Fibroblast of skin of left biceps (primary cell): ENCODE measurements around the gene POLR2F.
"Not testable (repeated sequence)": the region's sequence is repeated elsewhere in the genome, so short reads cannot be mapped to it uniquely, and the experiment has no call there.

ENCODE experiments used
- DNase-seq, 2 experiments: peaks; one replicate each; pipeline ENCODE4 v3.0.0-alpha.2; 2013; ENCODE audit warnings: low read depth in 2 of 2

The POLR2F gene

GRCh38 chr22:37925330-37925729 lies 28.2 kb upstream of the POLR2F start:
- DNase-seq, result no peak

GRCh38 chr22:37925767-37926166 lies 27.7 kb upstream of the POLR2F start:
- no peak for DNase-seq

- DNase-seq, result no peak
Observed at GRCh38 chr22:37926358-37926757, 27.1 kb upstream of the POLR2F start.

- no peak for DNase-seq
Observed at GRCh38 chr22:37926771-37927636, 26.5 kb upstream of the POLR2F start.

GRCh38 chr22:37927637-37927936 lies 25.9 kb upstream of the POLR2F start:
- DNase-seq, result no peak

GRCh38 chr22:37929390-37929789 lies 24.1 kb upstream of the POLR2F start:
- no peak for DNase-seq

GRCh38 chr22:37930270-37930951 lies 23.1 kb upstream of the POLR2F start:
- DNase-seq, result no peak

- no peak for DNase-seq
Observed at GRCh38 chr22:37930952-37931440, 22.5 kb upstream of the POLR2F start.

GRCh38 chr22:37931893-37932389 lies 21.6 kb upstream of the POLR2F start:
- DNase-seq, result no peak

- no peak for DNase-seq
Observed at GRCh38 chr22:37932401-37932800, 21.1 kb upstream of the POLR2F start.

GRCh38 chr22:37932821-37933578 lies 20.5 kb upstream of the POLR2F start:
- no peak for DNase-seq

GRCh38 chr22:37933711-37934376 lies 19.7 kb upstream of the POLR2F start:
- peak; percentile 72 to 76 for DNase-seq

- no peak for DNase-seq
Observed at GRCh38 chr22:37940698-37941376, 12.7 kb upstream of the POLR2F start.

- DNase-seq, result no peak
Observed at GRCh38 chr22:37942133-37942532, 11.4 kb upstream of the POLR2F start.

- DNase-seq, result no peak
Observed at GRCh38 chr22:37943136-37943824, 10.2 kb upstream of the POLR2F start.

- no peak for DNase-seq
Observed at GRCh38 chr22:37943825-37944198, 9.7 kb upstream of the POLR2F start.

- not testable (repeated sequence) for DNase-seq
Observed at GRCh38 chr22:37944423-37944822, 9.1 kb upstream of the POLR2F start.

- DNase-seq, result not testable (repeated sequence)
Observed at GRCh38 chr22:37947142-37947795, 6.2 kb upstream of the POLR2F start.

- DNase-seq, result no peak
Observed at GRCh38 chr22:37951305-37951704, 2.2 kb upstream of the POLR2F start.

- not testable (repeated sequence) for DNase-seq
Observed at GRCh38 chr22:37952629-37953028, 870 bp upstream of the POLR2F start.
